Measurements from ENCODE around the gene CGB1. TPM values are rescaled to one million over a fixed set of nuclear protein-coding genes. Genes with fewer than 3 reads are reported as not detected.

The CGB1 gene
- total RNA-seq, 4 donors from 2014 or later: not detected

DNA sequence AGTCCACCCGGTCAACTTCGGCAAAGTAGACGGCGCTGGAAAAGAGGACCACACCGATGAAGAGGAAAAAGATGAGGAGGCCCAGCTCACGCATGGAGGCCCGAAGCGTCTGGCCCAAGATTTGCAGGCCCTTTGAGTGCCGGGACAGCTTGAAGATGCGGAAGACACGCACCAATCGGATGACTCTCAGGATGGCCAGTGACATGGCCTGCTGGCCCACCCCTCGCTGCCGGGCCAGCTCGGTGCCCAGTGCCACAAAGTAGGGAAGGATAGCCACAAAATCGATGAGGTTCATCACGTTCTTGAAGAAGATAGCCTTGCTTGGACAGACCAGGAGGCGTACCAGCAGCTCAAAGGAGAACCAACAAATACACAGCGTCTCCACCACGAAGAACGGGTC is 33.7 kb upstream of the CGB1 start:
- no peak for DNase-seq (ENCODE audit: low spot score in 2 of 2)
- H3K9me3 ChIP-seq: no peaks in the 10 kb centered on the region
- H3K36me3 ChIP-seq: no peaks in the 10 kb centered on the region
- H3K27ac ChIP-seq: no peak overlapping the region
- H3K27me3 ChIP-seq: peaks cover 71% of the 10 kb centered on the region
- 96% methylated on average over 21 of the region's 21 CpGs for WGBS
- no peak overlapping the region for H3K4me3 ChIP-seq
- no peak for TF ChIP-seq POLR2A (IDR thresholded peaks at IDR 0.05)
- no peak for TF ChIP-seq POLR2AphosphoS5 (IDR thresholded peaks at IDR 0.05)
- TF ChIP-seq, protein P1, sequence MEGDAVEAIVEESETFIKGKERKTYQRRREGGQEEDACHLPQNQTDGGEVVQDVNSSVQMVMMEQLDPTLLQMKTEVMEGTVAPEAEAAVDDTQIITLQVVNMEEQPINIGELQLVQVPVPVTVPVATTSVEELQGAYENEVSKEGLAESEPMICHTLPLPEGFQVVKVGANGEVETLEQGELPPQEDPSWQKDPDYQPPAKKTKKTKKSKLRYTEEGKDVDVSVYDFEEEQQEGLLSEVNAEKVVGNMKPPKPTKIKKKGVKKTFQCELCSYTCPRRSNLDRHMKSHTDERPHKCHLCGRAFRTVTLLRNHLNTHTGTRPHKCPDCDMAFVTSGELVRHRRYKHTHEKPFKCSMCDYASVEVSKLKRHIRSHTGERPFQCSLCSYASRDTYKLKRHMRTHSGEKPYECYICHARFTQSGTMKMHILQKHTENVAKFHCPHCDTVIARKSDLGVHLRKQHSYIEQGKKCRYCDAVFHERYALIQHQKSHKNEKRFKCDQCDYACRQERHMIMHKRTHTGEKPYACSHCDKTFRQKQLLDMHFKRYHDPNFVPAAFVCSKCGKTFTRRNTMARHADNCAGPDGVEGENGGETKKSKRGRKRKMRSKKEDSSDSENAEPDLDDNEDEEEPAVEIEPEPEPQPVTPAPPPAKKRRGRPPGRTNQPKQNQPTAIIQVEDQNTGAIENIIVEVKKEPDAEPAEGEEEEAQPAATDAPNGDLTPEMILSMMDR (IDR thresholded peaks at IDR 0.05): no peak
- no peak for TF ChIP-seq EP300 (IDR thresholded peaks at IDR 0.05)
- H3K4me1 ChIP-seq: peaks cover 20% of the 10 kb centered on the region

DNA sequence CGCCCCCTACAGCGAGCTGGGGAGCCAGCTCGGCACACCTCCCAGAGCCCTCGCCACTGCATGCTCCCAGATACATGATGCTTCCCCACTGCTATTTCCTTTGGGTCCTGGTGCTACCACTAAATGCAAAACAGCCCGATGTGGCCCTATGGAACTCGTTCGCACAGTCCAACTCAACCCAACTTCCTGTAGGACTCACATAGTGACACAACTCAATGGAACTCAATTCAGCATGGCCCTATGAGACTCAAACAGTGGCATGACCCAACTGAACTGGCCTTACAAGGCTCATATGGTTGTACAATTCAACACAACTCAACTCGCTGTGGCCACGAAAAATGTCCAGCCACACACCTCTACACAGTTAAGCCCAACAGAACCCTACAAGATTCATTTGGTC is 32.3 kb upstream of the CGB1 start:
- no peak overlapping the region for H3K27ac ChIP-seq
- peaks cover 32% of the 10 kb centered on the region for H3K4me1 ChIP-seq
- no peaks in the 10 kb centered on the region for H3K36me3 ChIP-seq
- H3K27me3 ChIP-seq: peaks cover 79% of the 10 kb centered on the region
- no peak overlapping the region for H3K4me3 ChIP-seq
- WGBS: 97% methylated on average over 9 of the region's 9 CpGs
- TF ChIP-seq, protein P1 (IDR thresholded peaks at IDR 0.05): no peak
- no peak for TF ChIP-seq EP300 (IDR thresholded peaks at IDR 0.05)
- no peak for TF ChIP-seq POLR2A (IDR thresholded peaks at IDR 0.05)
- TF ChIP-seq POLR2AphosphoS5 (IDR thresholded peaks at IDR 0.05): no peak
- H3K9me3 ChIP-seq: no peaks in the 10 kb centered on the region
- no peak for DNase-seq (ENCODE audit: low spot score in 2 of 2)

DNA sequence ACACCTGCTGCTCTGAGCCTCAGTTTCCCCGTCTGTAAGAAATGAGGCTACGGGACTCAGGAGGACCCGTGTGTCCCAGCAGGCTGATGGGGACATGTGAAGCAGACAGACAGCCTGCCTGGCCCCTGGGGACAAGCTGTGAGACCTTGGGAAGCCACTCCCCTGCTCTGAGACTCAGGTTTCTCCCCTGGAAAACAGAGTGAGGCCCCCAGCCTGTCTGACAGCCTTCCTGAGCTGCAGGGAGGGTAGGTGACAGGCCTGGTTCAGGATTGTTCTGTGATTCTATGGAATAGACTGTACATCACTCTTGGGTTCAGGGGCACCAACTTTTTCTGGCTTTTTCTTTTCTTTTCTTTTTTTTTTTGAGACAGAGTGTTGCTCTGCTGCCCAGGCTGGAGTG is 30.9 kb upstream of the CGB1 start:
- Histone ChIP-seq H3K4me1 (peaks cover 28% of the 10 kb centered on the region), H3K27ac (no peak overlapping the region), H3K27me3 (peaks cover 75% of the 10 kb centered on the region), H3K4me3 (no peak overlapping the region), H3K9me3 (no peaks in the 10 kb centered on the region), H3K36me3 (no peaks in the 10 kb centered on the region)
- TF ChIP-seq, protein P1 (IDR thresholded peaks at IDR 0.05): no peak
- TF ChIP-seq POLR2A (IDR thresholded peaks at IDR 0.05): no peak
- TF ChIP-seq EP300 (IDR thresholded peaks at IDR 0.05): no peak
- no peak for TF ChIP-seq POLR2AphosphoS5 (IDR thresholded peaks at IDR 0.05)
- 43% methylated on average over 3 of the region's 3 CpGs for WGBS
- no peak for DNase-seq (ENCODE audit: low spot score in 2 of 2)

DNA sequence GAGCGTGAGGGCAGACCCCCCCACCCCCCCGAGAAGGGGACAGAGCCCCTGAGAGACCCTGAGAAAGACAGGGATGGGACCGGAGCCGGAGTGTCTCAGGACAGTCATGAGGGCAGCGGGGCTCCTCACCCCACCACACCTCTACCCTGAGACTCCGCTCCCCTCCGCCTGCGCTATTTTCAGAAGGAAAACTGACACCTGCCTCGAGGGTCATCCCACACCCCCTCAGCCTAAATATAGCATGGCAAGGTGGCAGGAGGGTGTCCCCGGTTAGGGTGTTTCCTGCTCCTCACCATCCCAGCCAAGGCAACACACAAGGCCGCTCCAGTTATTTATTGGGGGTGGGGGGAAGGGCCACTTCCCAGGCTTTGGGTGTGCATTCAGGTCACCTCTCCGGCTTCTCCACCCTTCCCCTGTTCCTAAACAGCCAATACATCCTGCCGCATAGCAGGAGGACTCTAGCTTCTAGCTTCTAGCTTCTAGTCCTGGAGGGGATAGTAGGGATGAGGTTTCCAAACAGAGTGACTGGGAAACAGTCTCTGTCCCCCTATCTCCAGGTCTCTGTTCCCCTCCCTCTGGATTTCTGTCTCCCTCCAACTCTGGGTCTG is 29.3 kb upstream of the CGB1 start:
- TF ChIP-seq POLR2A (IDR thresholded peaks at IDR 0.05) (no peak), POLR2AphosphoS5 (IDR thresholded peaks at IDR 0.05) (no peak), EP300 (IDR thresholded peaks at IDR 0.05) (no peak)
- TF ChIP-seq, protein P1 (IDR thresholded peaks at IDR 0.05): no peak
- WGBS: 50% methylated on average over 12 of the region's 13 CpGs
- Histone ChIP-seq H3K27me3 (peaks cover 69% of the 10 kb centered on the region), H3K4me3 (no peak overlapping the region), H3K36me3 (no peaks in the 10 kb centered on the region), H3K4me1 (peaks cover 21% of the 10 kb centered on the region), H3K9me3 (no peaks in the 10 kb centered on the region), H3K27ac (no peak overlapping the region)
- no peak for DNase-seq (ENCODE audit: low spot score in 2 of 2)

DNA sequence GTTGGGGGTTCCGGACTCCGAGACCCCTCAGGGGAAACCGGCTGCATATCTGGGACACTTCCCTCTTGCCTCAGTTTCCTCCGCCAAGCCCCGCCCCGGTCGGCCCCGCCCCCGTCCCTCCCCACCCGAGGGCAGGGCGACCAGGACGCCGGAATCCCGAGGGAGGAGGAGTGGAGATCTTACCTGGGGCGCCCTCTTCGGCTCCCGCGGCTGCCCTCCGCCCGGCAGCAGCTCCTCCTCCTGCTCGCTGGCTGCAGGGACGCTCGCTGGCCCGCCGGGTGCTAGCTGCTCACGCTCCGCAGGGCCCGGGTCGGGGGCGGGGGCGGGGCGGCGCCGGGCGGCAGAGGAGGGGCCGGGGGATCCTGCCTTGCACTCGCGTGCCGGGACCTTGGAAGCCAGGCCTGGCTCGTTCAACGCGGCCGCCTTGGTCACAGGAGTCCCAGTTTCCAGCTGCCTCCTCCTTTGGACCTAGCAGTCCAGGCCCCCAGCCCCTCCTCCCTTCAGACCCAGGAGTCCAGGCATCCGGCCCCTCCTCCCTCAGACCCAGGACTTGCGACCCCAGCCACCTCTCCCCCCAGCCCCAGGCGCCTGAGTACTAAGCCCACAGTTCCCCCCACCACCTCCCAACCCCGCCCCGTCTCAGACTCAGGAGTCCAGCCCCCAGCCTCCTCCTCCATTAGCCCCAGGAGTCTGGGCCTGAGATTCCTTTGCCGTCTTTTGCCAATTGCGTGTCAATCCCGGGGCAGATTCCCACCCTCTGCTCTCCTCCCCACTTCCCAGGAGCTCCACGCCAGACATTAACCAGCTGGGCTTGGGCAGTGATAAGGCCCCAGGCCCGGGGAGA is 28.3 kb upstream of the CGB1 start, which contains the start of gene NTF4:
Gene NTF4 (minus strand): TSS at position 51 of the 844 bp plus-strand sequence. CDS start 2,821 bp downstream, outside the sequence.
- peaks cover 21% of the 10 kb centered on the region for H3K4me1 ChIP-seq
- H3K27me3 ChIP-seq: peaks cover 61% of the 10 kb centered on the region
- 13% methylated on average over 11 of the region's 53 CpGs for WGBS
- no peak for DNase-seq (ENCODE audit: low spot score in 2 of 2)
- H3K36me3 ChIP-seq: no peaks in the 10 kb centered on the region
- TF ChIP-seq POLR2A (IDR thresholded peaks at IDR 0.05) (no peak), POLR2AphosphoS5 (IDR thresholded peaks at IDR 0.05) (no peak)
- TF ChIP-seq, protein P1 (IDR thresholded peaks at IDR 0.05): no peak
- H3K9me3 ChIP-seq: no peaks in the 10 kb centered on the region
- peak within 1 kb of the TSS; percentile 47 for H3K4me3 ChIP-seq
- peak within 1 kb of the TSS; percentile 78 for H3K27ac ChIP-seq

Measured in suprapubic skin (tissue), 4 donors.